Measurements from ENCODE around the gene MACROD2. TPM values are rescaled to one million over a fixed set of nuclear protein-coding genes. Genes with fewer than 3 reads are reported as not detected.

MACROD2 gene
- total RNA-seq, 2 donors from 2014 or later: 0.95 to 4.2 TPM

DNA sequence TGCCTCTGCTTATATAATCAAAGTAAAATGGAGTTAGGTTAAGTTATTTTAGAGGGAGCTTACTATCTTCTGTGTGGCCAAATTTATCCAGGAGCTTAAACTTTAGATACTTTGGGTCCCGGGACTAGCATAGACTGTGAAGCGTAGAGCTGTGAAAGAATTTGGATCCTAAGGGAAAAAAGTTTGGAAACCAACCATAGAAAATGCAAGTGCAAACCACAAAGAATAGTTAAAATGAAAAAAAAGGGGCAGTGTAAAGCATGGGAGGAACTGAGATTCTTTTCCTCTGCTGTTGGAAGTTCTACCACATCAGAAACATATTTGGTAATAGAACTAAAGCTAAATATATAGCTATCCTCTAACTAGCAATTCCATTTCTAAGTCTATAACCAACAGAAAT is 574.3 kb downstream of the MACROD2 start:
- Histone ChIP-seq H3K9me3 (no peaks in the 10 kb centered on the region), H3K4me3 (no peak overlapping the region), H3K27me3 (replicated peaks; ENCODE audit: insufficient read depth) (no peaks in the 10 kb centered on the region), H3K27ac (no peak overlapping the region), H3K4me1 (ENCODE audit: control insufficient read depth in 1 of 2, low read depth in 2 of 2) (no peaks in the 10 kb centered on the region), H3K36me3 (no peaks in the 10 kb centered on the region)
- ATAC-seq (ENCODE audit: insufficient number of reproducible peaks, low FRiP score, low read depth): no peak
- no peak for DNase-seq (ENCODE audit: low spot score)
- no peak for TF ChIP-seq CTCF (IDR thresholded peaks at IDR 0.05)

- no peak for DNase-seq (ENCODE audit: low spot score)
- no peaks in the 10 kb centered on the region for H3K36me3 ChIP-seq
- H3K27ac ChIP-seq: no peak overlapping the region
- ATAC-seq (ENCODE audit: insufficient number of reproducible peaks, low FRiP score, low read depth): no peak
- H3K4me3 ChIP-seq: no peak overlapping the region
- H3K4me1 ChIP-seq (ENCODE audit: control insufficient read depth in 1 of 2, low read depth in 2 of 2): no peaks in the 10 kb centered on the region
- no peak for TF ChIP-seq CTCF (IDR thresholded peaks at IDR 0.05)
- no peaks in the 10 kb centered on the region for H3K9me3 ChIP-seq
- H3K27me3 ChIP-seq (replicated peaks; ENCODE audit: insufficient read depth): no peaks in the 10 kb centered on the region
Observed at GRCh38 chr20:14570811-14571210, 575.5 kb downstream of the MACROD2 start.

- ATAC-seq (ENCODE audit: insufficient number of reproducible peaks, low FRiP score, low read depth) (no peak), DNase-seq (ENCODE audit: low spot score) (no peak)
- no peak overlapping the region for H3K4me3 ChIP-seq
- H3K27ac ChIP-seq: no peak overlapping the region
- no peaks in the 10 kb centered on the region for H3K27me3 ChIP-seq (replicated peaks; ENCODE audit: insufficient read depth)
- H3K9me3 ChIP-seq: no peaks in the 10 kb centered on the region
- H3K4me1 ChIP-seq (ENCODE audit: control insufficient read depth in 1 of 2, low read depth in 2 of 2): no peaks in the 10 kb centered on the region
- TF ChIP-seq CTCF (IDR thresholded peaks at IDR 0.05): no peak
- H3K36me3 ChIP-seq: no peaks in the 10 kb centered on the region
Observed at GRCh38 chr20:14573676-14574075, 578.4 kb downstream of the MACROD2 start.

DNA sequence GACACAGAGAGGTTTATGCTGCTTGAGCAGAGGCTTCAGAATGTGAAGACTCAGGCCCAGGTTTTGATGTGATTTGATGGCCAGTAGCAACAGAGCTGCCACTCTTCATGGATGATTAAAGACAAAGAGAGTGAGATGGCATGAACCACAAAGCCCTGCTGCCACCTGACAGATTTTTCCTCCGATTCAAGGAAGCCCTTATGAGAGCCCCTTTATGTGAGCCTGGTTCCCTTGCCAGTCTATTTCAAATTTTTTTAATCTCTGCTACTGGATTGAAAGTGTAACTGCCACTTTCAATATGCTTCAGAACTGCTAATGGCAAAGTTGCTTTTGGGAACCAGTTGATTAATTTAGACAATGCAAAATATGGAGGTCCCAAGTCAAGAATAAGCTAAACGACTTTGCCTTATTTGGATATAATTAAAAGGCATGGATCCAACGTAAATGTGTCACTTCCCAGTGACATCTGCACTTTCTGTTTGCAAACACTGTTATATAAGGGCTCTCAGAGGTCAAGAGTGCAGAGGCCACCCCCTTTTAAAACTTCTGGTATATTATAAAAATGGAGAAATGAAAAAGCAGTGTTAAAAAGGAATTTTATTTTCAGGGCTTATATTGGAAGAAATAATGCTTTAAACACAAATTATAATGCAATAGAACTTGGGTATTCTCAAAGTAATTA is 581.0 kb downstream of the MACROD2 start:
- no peak for ATAC-seq (ENCODE audit: insufficient number of reproducible peaks, low FRiP score, low read depth)
- no peaks in the 10 kb centered on the region for H3K9me3 ChIP-seq
- no peaks in the 10 kb centered on the region for H3K4me1 ChIP-seq (ENCODE audit: control insufficient read depth in 1 of 2, low read depth in 2 of 2)

More for the DNA sequence above, 581.0 kb downstream of the MACROD2 start:
- Histone ChIP-seq H3K27ac (no peak overlapping the region), H3K4me3 (no peak overlapping the region), H3K27me3 (replicated peaks; ENCODE audit: insufficient read depth) (no peaks in the 10 kb centered on the region), H3K36me3 (no peaks in the 10 kb centered on the region)
- TF ChIP-seq CTCF (IDR thresholded peaks at IDR 0.05): no peak
- DNase-seq (ENCODE audit: low spot score): no peak
